ENCODE data around the gene TLE5. TPM values are rescaled to one million over a fixed set of nuclear protein-coding genes. Genes with fewer than 3 reads are reported as not detected.

The TLE5 gene
- polyA plus RNA-seq, 1 donor (not counting 4 experiments of a cell fraction or from before 2014, with no cell fraction given) = 249 TPM

- peak; percentile 29 for FAIRE-seq
Measured at GRCh38 chr19:3055741-3056416, 6.4 kb downstream of the TLE5 start.

GRCh38 chr19:3054972-3055740 lies 7.1 kb downstream of the TLE5 start:
- Histone ChIP-seq H2AFZ (ENCODE audit: control insufficient read depth, low read length) (no peak overlapping the region), H3K79me2 (ENCODE audit: control insufficient read depth, insufficient read depth, low read length) (peaks cover 8% of the 10 kb centered on the region), H3K4me1 (ENCODE audit: control insufficient read depth, extremely low read depth, insufficient read depth, low read length) (peaks cover 43% of the 10 kb centered on the region), H3K4me2 (ENCODE audit: control insufficient read depth, extremely low read depth, insufficient read depth, low read depth, low read length) (peak overlapping the region; percentile 81), H3K27ac (ENCODE audit: control insufficient read depth, insufficient read depth, low read length) (peak overlapping the region; percentile 76), H3K27me3 (ENCODE audit: control insufficient read depth, extremely low read depth, insufficient read depth, low read length) (no peaks in the 10 kb centered on the region), H3K4me3 (ENCODE audit: control insufficient read depth in 2 of 3, extremely low read depth in 1 of 3, insufficient read depth in 2 of 3, low read depth in 1 of 3, low read length in 3 of 3) (peak overlapping the region in 2 of 3 experiments; percentile 40 to 43), H3K9ac (ENCODE audit: control insufficient read depth, extremely low read depth, insufficient read depth, low read length) (peak overlapping the region; percentile 67), H3K36me3 (ENCODE audit: control insufficient read depth in 2 of 2, extremely low read depth in 1 of 2, insufficient read depth in 2 of 2, low read length in 2 of 2) (peaks cover 22 to 28% of the 10 kb centered on the region in 2 experiments), H3K9me3 (ENCODE audit: control insufficient read depth, low read depth, low read length) (no peaks in the 10 kb centered on the region), H3K9me1 (ENCODE audit: control insufficient read depth, extremely low read depth, insufficient read depth, low read length) (peaks cover 3% of the 10 kb centered on the region), H4K20me1 (ENCODE audit: control insufficient read depth, extremely low read depth, insufficient read depth, low read length) (peaks cover 13% of the 10 kb centered on the region)
- DNase-seq (ENCODE audit: low read depth, low spot score) (no peak), FAIRE-seq (peak; percentile 92)
- TF ChIP-seq EZH2 (IDR thresholded peaks at IDR 0.05; ENCODE audit: low read length) = no peak
- no peak for TF ChIP-seq CTCF (optimal IDR thresholded peaks at IDR 0.05 in 1 of 3, IDR thresholded peaks at IDR 0.05 in 1 of 3, conservative IDR thresholded peaks at IDR 0.05 in 1 of 3; ENCODE audit: extremely low read depth in 1 of 3, insufficient read depth in 2 of 3, low read length in 3 of 3)
- dilution Hi-C loops (cut with MboI; ENCODE audit: extremely low pct_ligation_motif_present, low sequenced_read_pairs) = no loop called here

More at GRCh38 chr19:3055741-3056416, 6.4 kb downstream of the TLE5 start:
- Histone ChIP-seq H3K79me2 (ENCODE audit: control insufficient read depth, insufficient read depth, low read length) (peaks cover 8% of the 10 kb centered on the region), H3K4me1 (ENCODE audit: control insufficient read depth, extremely low read depth, insufficient read depth, low read length) (peaks cover 47% of the 10 kb centered on the region), H3K9me3 (ENCODE audit: control insufficient read depth, low read depth, low read length) (no peaks in the 10 kb centered on the region), H3K9me1 (ENCODE audit: control insufficient read depth, extremely low read depth, insufficient read depth, low read length) (peaks cover 3% of the 10 kb centered on the region), H3K9ac (ENCODE audit: control insufficient read depth, extremely low read depth, insufficient read depth, low read length) (peak overlapping the region; percentile 67), H3K36me3 (ENCODE audit: control insufficient read depth in 2 of 2, extremely low read depth in 1 of 2, insufficient read depth in 2 of 2, low read length in 2 of 2) (peaks cover 22 to 28% of the 10 kb centered on the region in 2 experiments), H4K20me1 (ENCODE audit: control insufficient read depth, extremely low read depth, insufficient read depth, low read length) (peaks cover 13% of the 10 kb centered on the region), H2AFZ (ENCODE audit: control insufficient read depth, low read length) (no peak overlapping the region), H3K27ac (ENCODE audit: control insufficient read depth, insufficient read depth, low read length) (peak overlapping the region; percentile 76), H3K4me3 (ENCODE audit: control insufficient read depth in 2 of 3, extremely low read depth in 1 of 3, insufficient read depth in 2 of 3, low read depth in 1 of 3, low read length in 3 of 3) (peak overlapping the region in 2 of 3 experiments; percentile 40 to 43), H3K27me3 (ENCODE audit: control insufficient read depth, extremely low read depth, insufficient read depth, low read length) (no peaks in the 10 kb centered on the region), H3K4me2 (ENCODE audit: control insufficient read depth, extremely low read depth, insufficient read depth, low read depth, low read length) (peak overlapping the region; percentile 81)
- dilution Hi-C loops (cut with MboI; ENCODE audit: extremely low pct_ligation_motif_present, low sequenced_read_pairs) = no loop called here
- TF ChIP-seq EZH2 (IDR thresholded peaks at IDR 0.05; ENCODE audit: low read length) (no peak), CTCF (optimal IDR thresholded peaks at IDR 0.05 in 1 of 3, IDR thresholded peaks at IDR 0.05 in 1 of 3, conservative IDR thresholded peaks at IDR 0.05 in 1 of 3; ENCODE audit: extremely low read depth in 1 of 3, insufficient read depth in 2 of 3, low read length in 3 of 3) (no peak)
- DNase-seq (ENCODE audit: low read depth, low spot score) = no peak

All from keratinocyte (primary cell).